GM19043 (cell line): ENCODE measurements around the gene TOR4A.

Experiments used
- ATAC-seq: cut with Tn5 transposase; IDR thresholded peaks from one replicate; pipeline ENCODE4 v1.9.1; 2021; ENCODE audit warnings: low read depth; ENCODE audit not compliant: unreplicated experiment

Gene TOR4A

DNA sequence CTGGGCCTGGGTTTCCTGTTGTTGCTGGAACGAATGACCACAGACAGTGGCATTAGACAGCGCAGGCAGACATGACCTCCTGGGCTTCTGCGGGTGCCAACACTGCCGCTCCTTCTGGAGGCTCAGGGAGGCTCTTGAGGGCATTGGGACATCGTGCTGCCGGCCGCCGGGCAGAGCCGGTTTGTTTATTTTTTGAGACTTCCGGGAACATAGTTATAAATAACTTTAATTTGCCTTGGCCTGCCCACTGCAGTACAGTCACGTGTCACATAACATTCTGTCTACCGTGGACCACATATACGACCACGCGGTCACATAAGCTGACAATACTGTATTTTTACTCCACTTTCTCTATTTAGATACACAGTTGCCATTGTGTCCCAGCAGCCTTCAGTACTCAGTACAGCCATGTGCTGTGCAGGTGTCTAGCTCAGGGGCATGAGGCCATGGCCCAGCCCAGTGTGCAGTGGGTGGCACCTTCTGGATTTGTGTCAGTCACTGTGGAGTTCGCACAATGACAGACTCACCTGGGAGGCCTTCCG is 8.2 kb upstream of the TOR4A start:
- no peak for ATAC-seq

GRCh38 chr9:137270929-137271695 is 6.4 kb upstream of the TOR4A start:
- no peak for ATAC-seq

GRCh38 chr9:137271696-137272076 is 5.8 kb upstream of the TOR4A start:
- no peak for ATAC-seq

GRCh38 chr9:137272241-137273094 is 5.1 kb upstream of the TOR4A start:
- ATAC-seq, result no peak

- ATAC-seq, result no peak
Measured at GRCh38 chr9:137273095-137273490, 4.4 kb upstream of the TOR4A start.

DNA sequence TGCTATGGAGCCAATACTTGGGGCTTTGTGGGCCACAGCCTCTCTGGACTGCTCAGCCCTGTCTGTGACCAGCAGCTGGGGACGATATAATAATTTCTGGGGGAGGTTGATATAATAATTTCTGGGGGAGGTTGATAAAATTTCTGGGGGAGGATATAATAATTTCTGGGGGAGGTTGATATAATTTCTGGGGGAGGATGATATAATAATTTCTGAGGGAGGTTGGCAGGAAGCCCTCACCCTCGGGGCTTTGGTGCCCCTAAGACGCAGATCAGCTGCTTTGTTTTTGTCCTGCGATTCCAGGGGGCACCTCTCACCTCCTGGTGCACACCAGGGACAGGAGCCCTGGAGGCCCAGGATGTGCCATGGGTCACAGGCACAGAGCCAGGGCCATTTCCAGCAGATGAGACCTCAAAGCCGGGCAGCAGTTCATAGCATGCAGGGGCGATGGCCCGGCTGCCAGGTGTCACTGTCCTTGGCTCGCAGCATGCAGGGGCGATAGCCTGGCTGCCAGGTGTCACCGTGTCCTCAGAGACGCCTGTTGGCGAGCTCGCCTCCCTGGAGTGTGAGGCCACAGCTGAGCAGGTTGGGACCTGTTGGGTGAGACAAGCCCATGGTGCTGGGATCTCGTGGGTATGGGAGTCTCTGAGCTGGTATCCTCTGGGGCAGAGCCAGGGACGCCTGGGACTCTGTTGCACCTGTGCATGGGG is 3.8 kb upstream of the TOR4A start:
- ATAC-seq, result no peak

DNA sequence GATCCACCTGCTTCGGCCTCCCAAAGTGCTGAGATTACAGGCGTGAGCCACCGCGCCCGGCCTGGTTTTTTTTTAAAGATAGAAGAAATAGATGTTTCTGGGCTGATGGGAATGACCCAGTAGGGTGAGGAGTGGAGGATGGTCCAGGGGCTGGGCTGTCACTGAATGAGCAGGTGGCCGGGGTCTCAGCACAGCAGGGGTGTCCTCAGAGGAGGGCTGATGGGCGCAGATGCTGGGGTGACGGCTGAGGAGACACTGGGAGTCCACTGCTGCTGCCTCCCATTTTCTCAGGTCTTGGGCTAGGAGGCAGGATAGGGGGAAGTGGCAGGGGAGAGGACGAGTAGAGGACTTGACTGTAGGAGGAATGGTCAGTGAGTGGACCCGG is 2.3 kb upstream of the TOR4A start:
- no peak for ATAC-seq

GRCh38 chr9:137275588-137276472 is 1.7 kb upstream of the TOR4A start:
- no peak for ATAC-seq

- no peak for ATAC-seq
Measured at GRCh38 chr9:137276473-137277328, 825 bp upstream of the TOR4A start.

DNA sequence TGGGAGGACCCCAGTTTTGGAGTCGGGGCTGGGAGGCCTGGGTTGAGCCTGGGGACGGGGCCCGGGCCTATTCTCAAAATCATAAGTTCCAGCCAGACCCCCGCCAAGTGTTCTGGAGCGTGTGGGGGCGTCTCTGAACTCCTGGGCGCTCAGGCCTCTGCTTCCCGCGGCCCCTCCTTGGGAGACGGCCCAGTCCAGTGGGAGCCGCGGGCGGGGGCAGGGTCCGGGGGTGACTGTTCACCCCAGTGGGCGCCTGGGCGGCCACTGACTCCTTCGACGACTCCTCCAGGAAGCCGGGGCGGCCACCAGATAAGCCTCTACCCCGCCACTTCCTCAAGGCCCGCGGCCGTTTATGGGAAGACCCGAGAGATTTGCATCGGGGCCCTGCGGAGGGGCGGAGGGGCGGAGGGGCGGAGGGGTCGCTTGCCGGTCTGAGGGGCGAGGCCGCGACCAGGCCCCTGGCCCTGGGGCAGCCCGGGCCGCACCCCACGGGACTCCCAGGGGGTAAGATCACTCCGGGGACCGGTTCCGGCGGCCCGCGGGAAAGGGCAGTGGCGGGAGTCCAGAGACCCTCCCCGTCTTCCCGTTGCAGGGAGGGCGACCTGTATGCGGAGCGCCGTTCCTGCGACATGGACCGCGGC is 655 bp downstream of the TOR4A start:
- no peak for ATAC-seq

DNA sequence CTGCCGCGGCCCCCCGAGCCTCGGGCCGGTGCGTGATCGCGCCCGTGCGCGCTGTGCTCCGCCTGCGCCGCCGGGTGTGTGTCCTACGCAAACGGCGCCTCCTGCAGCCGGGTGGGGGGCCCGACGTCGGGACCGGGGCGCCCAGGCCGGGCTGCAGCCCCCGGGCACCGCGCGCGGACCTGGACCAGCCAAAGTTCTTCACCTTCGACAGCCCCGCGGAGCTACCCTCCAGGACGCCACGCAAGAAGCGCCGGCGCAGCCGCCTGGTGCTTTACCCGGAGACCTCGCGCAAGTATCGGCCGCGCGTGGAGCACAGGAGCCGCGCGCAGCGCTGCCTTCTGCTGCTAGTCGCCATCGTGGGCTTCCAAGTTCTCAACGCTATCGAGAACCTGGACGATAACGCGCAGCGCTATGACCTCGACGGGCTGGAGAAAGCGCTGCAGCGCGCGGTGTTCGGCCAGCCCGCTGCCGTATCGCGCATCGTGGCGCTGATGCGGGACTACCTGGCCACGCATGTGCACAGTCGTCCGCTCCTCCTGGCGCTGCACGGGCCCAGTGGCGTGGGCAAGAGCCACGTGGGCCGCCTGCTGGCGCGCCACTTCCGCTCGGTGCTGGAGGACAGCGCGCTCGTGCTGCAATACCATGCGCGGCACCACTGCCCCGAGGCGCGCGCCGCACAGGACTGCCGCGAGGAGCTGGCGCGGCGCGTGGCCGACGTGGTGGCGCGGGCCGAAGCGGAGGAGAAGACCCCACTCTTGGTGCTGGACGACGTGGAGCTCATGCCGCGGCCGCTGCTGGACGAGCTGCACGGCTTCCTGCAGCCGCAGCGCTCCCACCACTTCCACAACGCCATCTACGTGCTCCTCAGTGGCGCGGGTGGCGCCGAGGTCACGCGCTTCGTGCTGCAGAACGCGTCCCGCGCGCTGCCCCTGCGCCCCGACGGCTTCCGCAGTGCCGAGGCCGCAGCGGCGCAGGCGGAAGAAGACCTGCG is 1.5 kb downstream of the TOR4A start:
- ATAC-seq, result no peak

DNA sequence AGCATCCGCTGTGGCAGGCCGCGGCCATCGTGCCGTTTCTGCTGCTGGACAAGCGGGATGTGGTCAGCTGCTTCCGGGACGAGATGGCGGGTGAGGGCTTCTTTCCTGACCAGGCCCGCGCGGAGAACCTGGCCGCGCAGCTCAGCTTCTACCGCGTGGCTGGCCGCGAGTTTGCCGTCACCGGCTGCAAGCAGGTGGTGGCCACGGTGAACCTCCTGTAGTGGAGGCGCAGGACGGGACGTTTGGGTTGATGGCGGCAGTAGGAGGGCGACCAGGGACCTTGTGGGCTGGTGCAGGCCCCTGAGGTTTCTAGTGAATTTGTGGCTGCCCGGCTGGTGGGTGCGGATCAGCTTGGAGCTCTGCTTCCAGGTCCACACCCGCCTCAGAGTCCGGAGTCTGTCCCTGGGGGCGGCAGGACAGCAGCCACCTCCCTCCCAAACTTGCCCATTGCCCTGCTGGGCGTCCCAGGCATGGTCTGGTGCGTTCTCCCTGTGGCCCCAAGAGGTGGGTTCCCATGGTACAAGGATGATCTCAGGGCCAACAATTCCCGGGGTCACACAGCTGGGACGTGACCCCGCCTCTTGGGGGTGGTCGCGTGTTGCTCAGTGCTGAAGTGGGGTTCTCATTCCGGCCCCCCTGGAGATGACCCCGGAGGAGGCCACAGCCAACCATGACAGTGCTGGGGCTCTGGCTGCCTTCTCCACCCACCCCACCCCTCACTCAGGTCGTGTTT is 2.4 kb downstream of the TOR4A start:
- no peak for ATAC-seq

DNA sequence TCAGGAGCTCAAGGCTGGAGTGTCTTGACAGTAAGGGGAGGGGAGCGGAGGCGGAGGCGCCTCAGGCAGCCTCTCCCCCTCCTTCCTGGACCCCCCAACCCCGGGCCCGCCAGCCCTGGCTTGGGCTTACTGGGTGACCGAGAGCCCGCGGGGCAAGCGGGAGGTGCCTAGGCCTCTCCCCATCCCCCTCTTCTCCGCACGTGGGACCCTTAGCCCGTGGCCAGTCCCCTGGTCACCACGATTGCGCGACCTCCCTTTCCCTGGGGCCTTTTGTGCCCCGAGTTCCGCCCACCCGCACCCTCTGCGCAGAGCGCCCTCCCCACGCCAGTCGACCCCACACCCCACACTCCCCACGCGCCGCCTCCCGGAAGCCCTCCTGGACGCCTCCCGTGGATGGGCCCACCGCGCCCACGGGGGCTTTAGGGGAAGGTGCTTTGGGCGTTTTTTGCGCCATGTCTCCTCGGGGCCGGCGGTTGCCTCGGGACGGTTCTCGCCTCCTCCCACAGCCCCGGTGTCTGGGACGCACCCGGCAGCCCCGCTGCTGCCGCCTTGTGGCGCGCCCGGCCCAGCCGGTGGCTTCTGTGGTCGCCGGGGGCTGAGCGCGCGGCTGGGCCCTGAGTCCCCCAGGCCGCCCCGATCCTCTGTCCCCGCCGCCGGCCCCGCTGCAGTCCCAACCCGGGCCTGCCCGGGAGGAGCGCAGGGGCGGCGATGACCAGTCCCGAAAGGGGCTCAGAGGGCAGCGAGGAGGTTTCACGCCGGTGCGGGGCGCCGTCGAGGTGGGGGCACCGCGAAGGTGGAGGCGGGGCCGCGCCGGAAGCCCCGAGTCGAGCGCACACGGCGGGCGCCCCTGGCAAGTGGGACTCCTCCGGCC is 3.2 kb downstream of the TOR4A start:
- ATAC-seq, result no peak

- ATAC-seq, result no peak
Measured at GRCh38 chr9:137281345-137282116, 4.0 kb downstream of the TOR4A start.

DNA sequence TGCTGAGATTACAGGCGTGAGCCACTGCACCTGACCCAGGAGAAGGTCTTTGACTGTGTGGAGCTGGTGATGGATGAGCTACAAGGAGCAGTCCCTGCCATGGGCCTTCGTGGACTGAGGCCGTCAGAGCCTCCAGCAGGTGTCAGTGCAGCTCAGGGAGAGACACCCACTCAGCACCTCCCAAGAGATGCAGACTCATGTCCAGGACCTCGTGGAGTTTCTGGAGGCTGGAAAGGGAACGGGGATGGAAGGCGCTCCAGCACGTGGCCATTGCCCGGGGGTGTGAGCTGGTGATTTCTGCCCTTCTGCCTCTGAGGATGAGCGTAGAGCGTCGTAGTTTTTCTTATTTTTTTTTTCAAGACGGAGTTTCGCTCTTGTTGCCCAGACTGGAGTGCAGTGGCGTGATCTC is 9.5 kb downstream of the TOR4A start:
- ATAC-seq, result no peak
